ENCODE measurements around the gene DNAJB14.
A peak's percentile ranks its signal among the peaks of the same experiment; 100 is the strongest.

The DNAJB14 gene

DNA sequence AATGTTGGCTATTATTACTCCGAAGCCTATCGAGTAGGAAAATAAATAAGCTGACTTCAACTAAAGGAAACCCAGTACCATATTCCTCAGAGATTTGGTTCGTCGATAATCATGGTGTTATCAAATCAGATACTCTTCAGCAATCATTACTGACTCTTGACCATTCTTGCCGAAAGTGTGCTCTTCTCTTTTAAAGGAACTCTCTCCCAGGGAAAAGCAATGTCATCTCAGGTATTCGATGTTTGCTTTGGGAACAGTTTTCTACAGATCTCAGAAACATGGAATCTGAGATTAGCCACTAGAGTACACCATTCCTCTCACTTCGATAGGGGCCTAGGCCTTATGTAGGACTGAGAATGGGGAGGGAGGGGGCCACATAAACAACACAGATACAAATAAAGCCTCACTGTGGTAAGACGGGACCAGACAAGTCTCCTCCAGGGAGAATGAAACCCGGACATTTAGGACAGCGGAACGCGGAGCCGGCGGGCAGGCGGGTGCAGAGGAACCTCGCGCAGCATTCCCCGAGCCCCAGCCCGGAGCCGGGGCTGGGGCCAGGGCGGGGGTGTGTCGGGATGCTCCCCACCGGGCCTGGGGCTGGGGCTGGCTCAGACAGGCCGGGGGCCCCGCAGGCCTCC is 581 bp downstream of the DNAJB14 start:
- DNase-seq (ENCODE audit: low read depth in 2 of 2), result peak in 1 of 2 experiments; percentile 22

DNA sequence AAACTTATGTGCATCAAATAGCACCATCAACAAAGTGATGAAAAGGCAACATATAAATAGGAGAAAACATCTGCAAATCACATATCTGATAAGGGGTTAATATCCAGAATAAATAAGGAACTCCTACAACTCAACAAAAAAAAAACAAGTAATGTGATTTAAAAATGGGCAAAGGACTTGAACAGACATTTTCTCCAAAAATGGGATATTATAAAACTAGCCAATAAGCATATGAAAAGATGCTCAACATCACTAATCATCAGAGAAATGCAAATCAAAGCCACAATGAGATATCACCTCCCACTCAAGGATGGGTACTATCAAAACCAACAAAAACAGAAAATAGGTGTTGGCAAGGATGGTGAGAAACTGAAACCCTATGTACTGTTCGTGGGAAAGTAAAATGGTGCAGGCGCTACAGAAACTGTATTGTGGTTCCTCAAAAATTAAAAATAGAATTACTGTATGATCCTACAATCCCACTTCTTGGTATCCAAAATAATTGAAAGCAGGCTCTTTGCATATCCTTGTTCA is 2.4 kb downstream of the DNAJB14 start:
- no peak for DNase-seq (ENCODE audit: low read depth in 2 of 2)

- DNase-seq (ENCODE audit: low read depth in 2 of 2), result no peak
Observed at GRCh38 chr4:99938243-99938753, 8.1 kb downstream of the DNAJB14 start.

DNA sequence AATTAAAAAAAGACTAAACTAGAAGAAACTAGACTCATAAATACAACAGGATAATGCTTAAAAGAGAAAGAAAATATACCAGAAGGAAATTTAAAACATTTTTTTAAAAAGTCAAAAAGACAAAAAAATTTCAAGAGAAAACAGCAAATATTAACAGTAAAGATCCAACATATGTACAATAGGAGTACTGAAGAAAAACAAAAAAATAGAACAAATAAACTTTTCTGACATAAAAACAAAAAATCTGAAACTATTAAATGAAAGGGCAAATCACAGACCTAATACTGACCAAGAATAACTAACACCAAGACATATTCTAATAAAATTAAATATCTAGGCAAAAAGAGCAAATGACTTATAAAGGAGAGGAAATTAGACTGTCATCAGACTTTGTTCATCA is 11.5 kb downstream of the DNAJB14 start:
- DNase-seq (ENCODE audit: low read depth in 2 of 2), result no peak

GRCh38 chr4:99927566-99927965 is 18.9 kb downstream of the DNAJB14 start:
- DNase-seq (ENCODE audit: low read depth in 2 of 2), result no peak

GRCh38 chr4:99921174-99921573 is 25.2 kb downstream of the DNAJB14 start:
- no peak for DNase-seq (ENCODE audit: low read depth in 2 of 2)

DNA sequence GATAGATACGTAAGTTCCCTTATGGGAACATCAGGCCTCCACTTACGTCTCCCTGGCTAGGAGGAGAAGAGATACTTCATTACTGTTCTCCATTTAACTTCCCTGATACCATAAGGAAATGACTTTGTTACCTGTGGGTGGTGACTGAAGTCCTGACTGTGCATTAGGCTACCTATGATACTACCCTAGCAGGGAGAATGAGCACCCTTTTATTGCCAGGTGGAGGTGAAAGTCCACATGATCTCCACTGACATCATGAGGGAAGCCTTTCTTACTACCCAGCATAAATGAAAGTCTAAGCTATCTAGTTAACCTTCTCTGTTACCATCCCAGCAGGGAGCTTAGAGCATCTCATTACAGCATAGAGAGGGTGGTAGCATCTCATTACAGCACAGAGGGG is 27.8 kb downstream of the DNAJB14 start:
- DNase-seq (ENCODE audit: low read depth in 2 of 2), result no peak

GRCh38 chr4:99917575-99917974 is 28.8 kb downstream of the DNAJB14 start:
- DNase-seq (ENCODE audit: low read depth in 2 of 2), result no peak

DNA sequence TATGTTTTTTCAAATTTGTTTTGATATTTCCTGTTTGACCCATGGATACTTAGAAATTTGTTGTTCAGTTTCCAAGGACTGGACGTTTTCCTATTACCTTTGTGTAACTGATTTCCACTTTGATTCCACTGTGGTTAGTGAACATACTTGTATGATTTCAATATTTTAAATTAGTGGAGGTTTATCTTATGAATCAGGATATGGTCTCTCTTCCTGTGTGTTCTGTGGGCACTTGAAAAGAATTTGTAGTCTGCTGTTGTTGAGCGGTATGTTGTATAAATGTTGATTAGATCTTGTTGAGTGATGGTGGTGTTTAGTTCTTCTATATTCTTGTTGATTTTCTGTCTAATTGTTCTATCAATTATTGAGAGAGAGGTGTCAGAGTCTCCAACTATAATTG is 31.0 kb downstream of the DNAJB14 start:
- no peak for DNase-seq (ENCODE audit: low read depth in 2 of 2)

GRCh38 chr4:99894998-99895397 is 51.4 kb downstream of the DNAJB14 start:
- no peak for DNase-seq (ENCODE audit: low read depth in 2 of 2)

GRCh38 chr4:99894161-99894997 is 52.0 kb downstream of the DNAJB14 start, which contains the start of gene LAMTOR3:
LAMTOR3 (minus strand) TSS chr4:99894427; CDS start chr4:99893963, 464 bp downstream.
- peak; percentile 79 to 80 for DNase-seq (ENCODE audit: low read depth in 2 of 2)

DNA sequence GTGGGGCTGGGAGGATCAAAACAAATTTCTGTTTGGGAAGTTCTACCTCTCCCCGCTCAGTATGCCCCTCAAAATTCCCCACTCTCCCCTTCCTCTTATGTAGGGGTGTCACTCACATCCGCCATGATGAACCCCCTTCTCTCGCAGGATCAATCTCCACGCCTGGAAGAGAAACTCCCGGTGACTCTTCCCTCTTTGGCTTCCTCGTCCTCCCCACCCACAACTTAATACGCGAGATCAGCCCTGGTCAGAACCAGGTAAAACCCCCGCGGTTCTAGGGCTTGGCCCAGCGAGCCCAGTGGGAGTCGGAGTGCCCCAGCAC is 52.6 kb downstream of the DNAJB14 start:
- no peak for DNase-seq (ENCODE audit: low read depth in 2 of 2)

- DNase-seq (ENCODE audit: low read depth in 2 of 2), result no peak
Observed at GRCh38 chr4:99893029-99893428, 53.4 kb downstream of the DNAJB14 start.

GRCh38 chr4:99891351-99891750 is 55.1 kb downstream of the DNAJB14 start:
- DNase-seq (ENCODE audit: low read depth in 2 of 2), result no peak

DNA sequence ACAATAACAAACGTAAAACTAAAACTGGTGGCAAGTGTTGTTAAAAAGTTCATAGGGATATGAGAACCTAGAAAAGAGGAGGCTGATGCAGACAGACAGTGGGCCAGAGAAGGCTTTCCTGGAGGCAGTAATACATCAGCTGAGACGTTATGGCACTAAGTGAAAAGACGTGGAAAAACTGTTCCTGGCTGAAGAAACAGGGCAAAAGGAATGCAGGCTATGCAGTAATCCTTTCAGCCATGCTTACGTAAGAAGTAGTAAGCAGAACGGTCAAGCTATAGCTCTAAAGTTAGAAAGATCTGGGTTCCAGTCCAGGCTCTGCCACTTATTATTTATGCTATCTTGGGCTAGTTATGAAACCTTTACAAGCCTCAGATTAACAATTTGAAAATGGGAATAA is 58.6 kb downstream of the DNAJB14 start:
- DNase-seq (ENCODE audit: low read depth in 2 of 2), result no peak

DNA sequence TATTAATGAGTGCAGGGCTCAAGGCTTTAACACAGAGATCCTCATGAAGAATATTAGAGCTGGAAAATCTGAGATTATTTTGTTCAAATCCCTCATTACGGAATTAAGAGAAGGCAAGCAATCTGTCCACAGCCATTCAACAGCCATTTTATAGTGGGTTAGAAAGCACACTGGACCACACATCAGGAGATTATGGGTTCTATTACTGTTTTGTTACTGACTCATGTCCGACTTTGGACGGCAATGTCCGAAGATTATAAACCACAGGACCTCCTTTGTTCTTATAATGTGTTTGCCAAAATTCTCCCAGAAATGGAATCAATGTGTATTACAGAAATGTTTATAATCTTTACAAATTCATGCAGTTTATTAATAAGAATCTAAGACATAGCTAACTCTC is 60.3 kb downstream of the DNAJB14 start:
- DNase-seq (ENCODE audit: low read depth in 2 of 2), result no peak

DNA sequence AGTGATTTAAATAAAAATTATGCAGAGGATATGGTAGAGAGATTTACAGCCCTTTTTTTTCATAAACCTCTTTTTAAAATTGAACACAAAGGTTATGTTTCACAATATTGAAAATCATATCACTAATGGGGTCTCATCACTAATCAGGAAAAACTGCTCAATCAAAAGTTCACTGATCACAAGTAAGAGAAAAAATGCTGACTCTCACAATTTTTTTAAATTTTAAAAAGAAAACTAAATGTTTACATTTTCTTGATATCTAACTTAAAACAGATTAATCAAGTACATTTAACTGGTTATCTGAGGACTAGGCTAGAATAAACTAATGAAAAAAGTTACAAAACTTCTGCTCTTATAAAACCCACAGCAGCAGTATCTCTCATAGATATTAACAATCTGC is 60.7 kb downstream of the DNAJB14 start:
- no peak for DNase-seq (ENCODE audit: low read depth in 2 of 2)

- DNase-seq (ENCODE audit: low read depth in 2 of 2), result no peak
Observed at GRCh38 chr4:99885063-99885664, 61.3 kb downstream of the DNAJB14 start.

- DNase-seq (ENCODE audit: low read depth in 2 of 2), result no peak
Observed at GRCh38 chr4:99879458-99879857, 67.0 kb downstream of the DNAJB14 start.

GRCh38 chr4:99878604-99879003 is 67.8 kb downstream of the DNAJB14 start:
- no peak for DNase-seq (ENCODE audit: low read depth in 2 of 2)

DNA sequence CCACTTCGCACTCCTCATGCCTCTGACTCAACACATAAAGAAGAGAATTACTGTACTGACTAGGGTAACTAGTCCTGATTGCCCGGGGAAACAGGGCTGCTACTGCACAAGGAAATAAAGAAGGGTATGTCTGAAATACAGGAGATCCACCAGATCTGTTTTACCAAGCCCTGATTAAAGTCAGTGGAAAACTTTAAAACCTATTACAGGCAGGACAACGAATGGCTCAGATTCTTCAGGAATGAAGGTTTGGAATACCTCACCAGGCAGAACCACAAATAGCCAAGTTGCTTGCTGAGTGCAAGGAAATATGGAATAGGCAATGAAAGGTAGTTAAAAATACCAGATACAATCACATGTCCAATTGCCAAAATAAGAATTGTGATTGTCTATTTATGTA is 69.5 kb downstream of the DNAJB14 start:
- DNase-seq (ENCODE audit: low read depth in 2 of 2), result no peak

DNA sequence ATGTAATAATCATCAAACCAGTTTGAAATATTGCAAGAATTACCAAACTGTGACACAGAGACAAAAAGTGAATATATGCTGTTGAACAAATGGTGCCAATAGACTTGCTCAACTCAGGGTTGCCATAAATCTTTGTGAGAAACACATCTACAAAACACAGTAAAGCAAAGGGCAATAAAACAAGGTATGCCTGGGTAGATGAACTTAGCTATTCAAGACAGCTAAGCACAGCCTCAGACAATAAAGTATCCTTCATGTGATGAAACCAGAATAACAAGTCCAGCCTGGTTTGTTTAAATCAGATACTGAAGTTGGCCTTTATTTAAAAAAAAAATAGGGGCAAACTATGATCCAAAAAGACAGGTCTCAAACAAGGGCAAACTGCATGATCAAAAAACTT is 71.3 kb downstream of the DNAJB14 start:
- DNase-seq (ENCODE audit: low read depth in 2 of 2), result no peak

GRCh38 chr4:99872570-99872969 is 73.8 kb downstream of the DNAJB14 start:
- no peak for DNase-seq (ENCODE audit: low read depth in 2 of 2)

All from stimulated activated CD4-positive, alpha-beta T cell treated with anti-CD3 and anti-CD28 coated beads, Interleukin-12 subunit alpha, Interleukin-12 subunit beta, amount 100 ng/mL, for 24 hours (primary cell).